Measurements from ENCODE around the gene PADI3.
"Not testable (repeated sequence)": the region's sequence is repeated elsewhere in the genome, so short reads cannot be mapped to it uniquely, and the experiment has no call there.

PADI3 gene

DNA sequence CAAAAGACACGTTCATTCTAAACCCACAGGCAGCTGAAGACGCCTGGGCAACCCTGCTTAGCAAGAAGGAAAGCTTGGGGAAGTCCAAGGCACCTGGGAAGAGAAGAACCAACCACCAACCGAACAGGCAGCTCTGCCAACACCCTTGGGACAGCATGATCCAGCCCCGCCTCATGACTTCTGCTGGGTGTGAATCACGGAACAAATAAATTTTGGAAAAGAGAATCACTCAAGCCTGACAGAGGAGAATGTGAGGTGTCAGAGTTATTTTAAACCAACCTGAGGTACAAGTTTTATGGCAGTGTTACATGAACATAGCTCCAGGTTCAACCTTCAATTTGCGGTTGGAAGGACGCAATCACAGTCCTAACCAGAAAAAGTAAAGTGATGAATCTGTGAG lies 49.1 kb downstream of the PADI3 start:
- DNase-seq (ENCODE audit: low read depth in 1 of 2, low spot score in 1 of 2) = no peak

GRCh38 chr1:17301767-17302166 lies 52.9 kb downstream of the PADI3 start:
- DNase-seq (ENCODE audit: low read depth in 1 of 2, low spot score in 1 of 2) = no peak

GRCh38 chr1:17304151-17304825 lies 55.4 kb downstream of the PADI3 start:
- DNase-seq (ENCODE audit: low read depth in 1 of 2, low spot score in 1 of 2) = no peak

DNA sequence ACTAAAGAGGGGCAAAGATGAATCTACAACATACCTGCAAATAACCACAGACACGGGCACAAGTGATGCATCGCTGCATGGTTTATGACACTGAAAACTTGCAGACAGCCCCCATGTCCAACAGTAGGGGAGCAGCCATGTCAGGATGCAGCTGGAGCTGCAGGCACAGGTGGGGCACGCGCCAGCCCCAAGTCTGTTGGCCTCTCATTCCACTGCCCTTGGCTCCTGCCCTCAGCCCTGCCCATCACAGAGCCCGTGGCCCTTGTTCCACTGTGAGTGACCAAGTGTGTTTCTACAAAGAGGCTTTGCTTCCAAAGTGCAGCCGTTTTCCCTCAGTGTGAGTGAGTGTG lies 55.9 kb downstream of the PADI3 start:
- DNase-seq (ENCODE audit: low read depth in 1 of 2, low spot score in 1 of 2) = no peak

DNA sequence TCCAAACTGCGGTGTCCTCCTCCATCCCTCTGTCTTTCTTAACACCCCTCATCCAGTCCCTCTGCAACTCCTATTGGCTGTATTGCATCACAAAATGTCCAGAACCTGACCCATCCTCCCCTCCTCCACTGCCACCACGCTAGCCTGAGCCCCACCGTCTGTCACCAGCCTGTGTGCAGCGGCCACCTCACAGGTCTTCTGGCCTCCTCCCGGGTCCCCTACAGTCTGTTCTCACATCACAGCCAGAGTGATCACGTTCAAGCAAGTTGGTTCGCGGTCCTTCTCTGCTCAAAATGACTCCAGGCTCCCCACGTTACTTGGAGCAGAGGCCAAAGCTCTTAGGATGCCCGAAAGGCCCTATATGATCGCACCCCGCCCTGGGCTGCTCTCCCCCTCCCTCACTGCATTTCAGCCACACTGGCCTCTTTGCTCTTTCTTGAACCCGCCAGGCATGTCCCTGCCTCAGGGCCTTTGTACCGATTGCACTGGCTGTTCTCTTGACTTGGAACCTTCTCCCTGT lies 56.7 kb downstream of the PADI3 start:
- DNase-seq (ENCODE audit: low read depth in 1 of 2, low spot score in 1 of 2) = no peak

DNA sequence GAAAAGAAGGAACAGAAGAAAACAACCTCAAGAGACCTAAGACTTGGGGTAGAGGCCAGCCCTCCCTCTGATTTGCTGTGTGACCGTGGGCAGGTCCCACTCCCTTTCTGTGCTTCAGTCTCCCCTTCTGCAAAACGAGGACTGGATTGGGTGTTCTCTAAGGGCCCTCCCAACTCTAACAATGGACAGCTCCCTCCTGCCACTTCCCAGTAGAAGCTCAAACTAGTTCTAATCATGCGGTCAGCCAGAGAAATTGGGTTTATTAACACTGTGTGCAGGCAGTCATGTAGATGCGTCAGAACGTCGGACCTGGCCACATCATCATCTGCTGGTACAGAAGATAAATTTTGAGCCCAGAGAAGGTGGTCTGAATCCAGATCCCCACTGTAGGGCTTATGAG lies 57.5 kb downstream of the PADI3 start:
- no peak for DNase-seq (ENCODE audit: low read depth in 1 of 2, low spot score in 1 of 2)

GRCh38 chr1:17306921-17307320 lies 58.0 kb downstream of the PADI3 start:
- DNase-seq (ENCODE audit: low read depth in 1 of 2, low spot score in 1 of 2) = no peak

- no peak for DNase-seq (ENCODE audit: low read depth in 1 of 2, low spot score in 1 of 2)
Observed at GRCh38 chr1:17307329-17307728, 58.4 kb downstream of the PADI3 start.

- no peak for DNase-seq (ENCODE audit: low read depth in 1 of 2, low spot score in 1 of 2)
Observed at GRCh38 chr1:17307946-17308345, 59.0 kb downstream of the PADI3 start, which contains the start of gene PADI4. Gene PADI4 (plus strand): TSS chr1:17308197. CDS start chr1:17308223, 26 bp downstream.

GRCh38 chr1:17308593-17308992 lies 59.7 kb downstream of the PADI3 start:
- DNase-seq (ENCODE audit: low read depth in 1 of 2, low spot score in 1 of 2) = no peak

GRCh38 chr1:17309426-17310067 lies 60.6 kb downstream of the PADI3 start:
- DNase-seq (ENCODE audit: low read depth in 1 of 2, low spot score in 1 of 2) = no peak

GRCh38 chr1:17310068-17310640 lies 61.3 kb downstream of the PADI3 start:
- no peak for DNase-seq (ENCODE audit: low read depth in 1 of 2, low spot score in 1 of 2)

- DNase-seq (ENCODE audit: low read depth in 1 of 2, low spot score in 1 of 2) = no peak
Observed at GRCh38 chr1:17313530-17314309, 64.8 kb downstream of the PADI3 start.

DNA sequence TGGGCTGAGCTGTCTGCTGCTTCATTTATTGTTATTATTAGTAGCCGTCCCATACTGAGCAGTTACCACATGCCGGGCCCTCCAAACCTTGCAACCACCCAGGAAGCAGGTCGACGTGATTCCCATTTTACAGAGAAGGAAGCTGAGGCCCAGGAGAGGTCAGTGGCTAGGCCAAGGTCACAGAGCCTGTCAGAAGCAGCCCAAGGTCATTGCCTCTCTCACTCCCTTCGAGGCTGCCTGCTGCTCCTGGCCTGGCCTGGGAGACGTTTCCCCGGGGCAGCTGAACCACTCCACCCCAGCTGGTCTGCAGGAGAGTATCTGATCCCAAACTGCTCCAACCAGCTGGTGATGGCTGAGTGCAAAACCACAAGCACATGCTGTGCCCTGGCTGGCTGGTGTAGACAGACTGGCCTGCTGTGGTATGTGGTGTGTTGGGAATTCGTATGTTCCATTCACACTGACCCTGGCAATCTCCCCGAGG lies 65.6 kb downstream of the PADI3 start:
- no peak for DNase-seq (ENCODE audit: low read depth in 1 of 2, low spot score in 1 of 2)

DNA sequence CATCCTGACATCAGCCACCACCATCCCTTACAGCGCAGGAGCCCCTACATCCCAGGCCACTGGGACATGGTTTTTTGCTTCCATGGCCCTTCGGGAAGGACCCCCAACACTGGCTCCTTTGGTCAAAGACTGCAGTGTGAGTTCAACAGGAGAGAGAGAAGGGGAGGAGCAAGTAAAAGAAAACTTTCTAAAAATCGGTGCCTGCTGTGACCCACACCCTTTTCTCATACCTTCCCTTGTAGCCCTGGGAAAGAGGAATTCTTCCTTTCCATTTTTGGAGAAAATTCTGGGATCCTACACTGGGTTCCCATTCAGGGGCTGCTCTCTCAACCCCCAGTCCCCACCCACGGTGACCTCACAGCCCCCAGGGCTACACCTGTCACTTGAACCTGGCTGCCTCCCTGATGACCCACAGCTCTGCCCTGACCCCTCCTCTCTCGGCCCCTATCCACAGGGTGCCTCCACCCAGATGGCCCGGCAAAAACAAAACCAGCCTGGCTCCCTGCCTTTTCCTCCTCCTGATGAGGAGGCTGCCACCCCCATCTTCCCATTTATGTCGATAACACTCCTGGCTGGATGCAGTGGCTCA lies 66.7 kb downstream of the PADI3 start:
- DNase-seq (ENCODE audit: low read depth in 1 of 2, low spot score in 1 of 2) = no peak

- DNase-seq (ENCODE audit: low read depth in 1 of 2, low spot score in 1 of 2) = no peak
Observed at GRCh38 chr1:17316704-17317103, 67.8 kb downstream of the PADI3 start.

- no peak for DNase-seq (ENCODE audit: low read depth in 1 of 2, low spot score in 1 of 2)
Observed at GRCh38 chr1:17318262-17318661, 69.4 kb downstream of the PADI3 start.

- no peak for DNase-seq (ENCODE audit: low read depth in 1 of 2, low spot score in 1 of 2)
Observed at GRCh38 chr1:17319561-17320350, 70.9 kb downstream of the PADI3 start.

DNA sequence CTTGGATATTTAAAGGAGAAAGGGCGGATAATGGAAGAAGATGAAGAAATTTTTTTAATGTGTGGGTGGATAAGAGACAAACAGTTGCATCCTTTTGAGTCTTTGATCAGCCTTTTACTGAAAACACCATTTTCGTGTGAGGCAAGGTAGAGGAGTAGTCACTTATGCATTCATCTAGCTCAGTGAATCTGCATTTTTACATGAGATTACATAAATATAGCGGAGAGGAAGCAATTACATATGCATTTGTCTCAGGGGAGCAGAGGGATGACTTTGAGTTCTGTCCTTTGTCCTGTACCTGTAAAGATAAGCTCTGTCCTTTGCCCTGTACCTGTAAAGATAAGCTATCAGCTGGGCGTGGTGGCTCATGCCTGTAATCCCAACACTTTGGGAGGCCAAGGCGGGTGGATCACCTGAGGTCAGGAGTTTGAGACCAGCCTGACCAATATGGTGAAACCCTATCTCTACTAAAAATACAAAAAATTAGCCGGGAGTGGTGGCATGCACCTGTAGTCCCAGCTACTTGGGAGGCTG lies 73.0 kb downstream of the PADI3 start:
- not testable (repeated sequence) for DNase-seq (ENCODE audit: low read depth in 1 of 2, low spot score in 1 of 2)

- DNase-seq (ENCODE audit: low read depth in 1 of 2, low spot score in 1 of 2) = no peak
Observed at GRCh38 chr1:17328855-17329254, 80.0 kb downstream of the PADI3 start.
